H1 (cell line): Measurements from ENCODE around the gene NEK11. TPM values are rescaled to one million over a fixed set of nuclear protein-coding genes. Genes with fewer than 3 reads are reported as not detected.

Experiments used
- CHD7 ChIP-seq: fragments of 300-600 bp; sonication (generic); IDR thresholded peaks from 2 replicates; pipeline ENCODE4 v1.7.1; 2012; ENCODE audit warnings: low read length, moderate library complexity, mild to moderate bottlenecking, inconsistent platforms; ENCODE audit not compliant: insufficient replicate concordance
- CTBP2 ChIP-seq: IDR thresholded peaks from 2 replicates; pipeline ENCODE4 v1.7.0; 2011; ENCODE audit warnings: borderline replicate concordance, mild to moderate bottlenecking, moderate library complexity, mixed read lengths, low read length; ENCODE audit not compliant: insufficient read depth, insufficient read length
- E2F6 ChIP-seq: IDR thresholded peaks from 2 replicates; pipeline ENCODE4 v1.6.1; 2012; ENCODE audit warnings: inconsistent platforms
- HDAC2 ChIP-seq, 2 experiments: fragments of 300-600 bp in 1 of 2; sonication (generic) in 1 of 2; IDR thresholded peaks; 2 replicates each; pipeline ENCODE4 v1.6.1; 2011 to 2012; ENCODE audit warnings: low read depth in 2 of 2, low read length in 2 of 2, mild to moderate bottlenecking in 2 of 2, moderate library complexity in 2 of 2, borderline replicate concordance in 1 of 2, inconsistent platforms in 1 of 2
- JUND ChIP-seq: IDR thresholded peaks from 2 replicates; pipeline ENCODE4 v1.6.1; 2011; ENCODE audit warnings: mild to moderate bottlenecking, improper control_type of control experiment, low read length
- MAFK ChIP-seq: IDR thresholded peaks from 2 replicates; pipeline ENCODE4 v1.6.1; 2012; ENCODE audit warnings: low read depth, mild to moderate bottlenecking, improper control_type of control experiment, low read length
- PHF8 ChIP-seq: fragments of 200-600 bp; sonication (generic); conservative IDR thresholded peaks from 2 replicates; pipeline ENCODE4 v1.7.1; 2012; ENCODE audit warnings: low read depth, mild to moderate bottlenecking, inconsistent platforms, low read length, moderate library complexity
- SIX5 ChIP-seq: IDR thresholded peaks from 2 replicates; pipeline ENCODE4 v1.6.1; 2011; ENCODE audit warnings: mild to moderate bottlenecking, low read depth, low read length
- TBP ChIP-seq: IDR thresholded peaks from 2 replicates; pipeline ENCODE4 v1.6.1; 2011; ENCODE audit warnings: low read depth, low read length, improper control_type of control experiment
- YY1 ChIP-seq: IDR thresholded peaks from 2 replicates; pipeline ENCODE4 v1.6.1; 2011; ENCODE audit warnings: low read depth, mild to moderate bottlenecking, low read length
- ZNF274 ChIP-seq: IDR thresholded peaks from 2 replicates; pipeline ENCODE4 v1.7.0; 2012; ENCODE audit warnings: low read length, borderline replicate concordance; ENCODE audit errors: extremely low read depth
- polyA plus RNA-seq, 7 experiments: library from polyadenylated mRNA; depleted of rRNA in 3 of 7; stranded (reverse) in 5 of 7; unstranded in 2 of 7; fragments of >200 nt in 5 of 7; fragments of 200-250 nt in 2 of 7; gene quantifications; 1 replicate in 5 of 7; 2 replicates in 1 of 7; 4 replicates in 1 of 7; pipeline versions ENCODE4 v1.2.1 to v1.2.3, GENCODE V29; 2011 to 2013; ENCODE audit warnings: missing spikeins in 2 of 7, mixed read lengths in 2 of 7
- total RNA-seq: library from RNA; stranded (reverse); fragmentation: NEBNext Ultra II Directional; extraction: Animal tissue kit (Norgen Biotek cat#: 25700); gene quantifications from 2 replicates; pipeline ENCODE4 v1.2.1, GENCODE V29; 2021

Gene NEK11
- total and polyA plus RNA-seq, 2 of the 8 experiments (the other 6 are each of a cell fraction or from before 2014, with no cell fraction given): 0.60 TPM; not detected in 1

GRCh38 chr3:131194816-131195215 is 168.1 kb downstream of the NEK11 start (continued):
- TF ChIP-seq CHD7: no peak
- no peak for TF ChIP-seq E2F6
- no peak for TF ChIP-seq HDAC2 (IDR thresholded peaks at IDR 0.05; ENCODE audit: borderline replicate concordance in 1 of 2, low read depth in 2 of 2, low read length in 2 of 2)
- no peak for TF ChIP-seq ZNF274
- no peak for TF ChIP-seq SIX5
- no peak for TF ChIP-seq YY1
- no peak for TF ChIP-seq TBP
- TF ChIP-seq CTBP2: no peak
- no peak for TF ChIP-seq JUND
- no peak for TF ChIP-seq PHF8
- no peak for TF ChIP-seq MAFK
